Endothelial cell of umbilical vein (primary cell): ENCODE results near the gene CAMK2N2. TPM values are rescaled to one million over a fixed set of nuclear protein-coding genes. Genes with fewer than 3 reads are reported as not detected.

Experiments used
- BruUV-seq: library from RNA; stranded (reverse); fragments of 400-500 nt; replicated peaks from 2 replicates; lab custom pipeline; 2021; lab: Mats Ljungman, UMichigan
- CTCF ChIA-PET: fragments of 300-600, 350-600 bp; sonication (Branson Sonifier 250); formaldehyde crosslinking; loops from one replicate; lab custom pipeline; 2021; ENCODE audit warnings: antibody characterized with exemption, inconsistent platforms; lab: Charles Lee
- POLR2A ChIA-PET: fragments of 300-600, 350-600 bp; sonication (Branson Sonifier 250); formaldehyde crosslinking; loops from one replicate; lab custom pipeline; 2021; ENCODE audit warnings: antibody characterized with exemption, inconsistent platforms; lab: Charles Lee
- DNase-seq: peaks from one replicate; pipeline ENCODE4 v3.0.0-alpha.2; 2011; ENCODE audit warnings: low read depth, low spot score
- FAIRE-seq: peaks from 2 replicates; lab custom pipeline; 2011; peaks lifted over from hg19 to GRCh38; lab: Jason Lieb, UNC
- H2AFZ ChIP-seq: 2 replicates; pipeline ENCODE4 v1.6.0; 2012; ENCODE audit warnings: low read depth, low read length, control low read depth, inconsistent platforms
- H3K27ac ChIP-seq: 2 replicates; pipeline ENCODE4 v1.5.1; 2011; ENCODE audit warnings: low read depth, mild to moderate bottlenecking, control low read depth, low read length, moderate library complexity; ENCODE audit not compliant: insufficient read depth
- H3K27me3 ChIP-seq, 2 experiments: 2 replicates each; pipeline versions ENCODE4 v1.6.0 to v1.6.1; 2011; ENCODE audit warnings: low read length in 2 of 2, mixed read lengths in 1 of 2; ENCODE audit not compliant: control insufficient read depth in 2 of 2, insufficient read depth in 2 of 2
- H3K36me3 ChIP-seq, 2 experiments: 2 replicates in 1 of 2; 3 replicates in 1 of 2; pipeline ENCODE4 v1.5.1; 2011; ENCODE audit warnings: low read length in 2 of 2, mild to moderate bottlenecking in 1 of 2, moderate library complexity in 1 of 2; ENCODE audit not compliant: control insufficient read depth in 2 of 2, insufficient read depth in 2 of 2; ENCODE audit errors: extremely low read depth in 1 of 2
- H3K4me1 ChIP-seq: 3 replicates; pipeline ENCODE4 v1.5.1; 2011; ENCODE audit warnings: mild to moderate bottlenecking, low read length; ENCODE audit not compliant: control insufficient read depth, insufficient read depth; ENCODE audit errors: extremely low read depth
- H3K4me2 ChIP-seq: 2 replicates; pipeline ENCODE4 v1.6.1; 2011; ENCODE audit warnings: low read length, control low read depth, mixed read lengths; ENCODE audit not compliant: insufficient read depth
- H3K4me3 ChIP-seq, 3 experiments: fragments of 200-600 bp in 1 of 3; sonication (generic), shearing (Covaris generic) in 1 of 3; replicated peaks in 1 of 3; 2 replicates each; pipeline ENCODE4 v1.5.1; 2011 to 2016; ENCODE audit warnings: control low read depth in 3 of 3, low read length in 3 of 3, mild to moderate bottlenecking in 2 of 3, inconsistent platforms in 1 of 3, low read depth in 1 of 3, moderate library complexity in 1 of 3; ENCODE audit not compliant: insufficient read depth in 1 of 3
- H3K79me2 ChIP-seq: 2 replicates; pipeline ENCODE4 v1.6.0; 2012; ENCODE audit warnings: low read length, inconsistent platforms; ENCODE audit not compliant: control insufficient read depth, insufficient read depth
- H3K9ac ChIP-seq: replicated peaks from 2 replicates; pipeline ENCODE3; 2011; ENCODE audit warnings: low read length, control low read depth; ENCODE audit not compliant: insufficient read depth; ENCODE audit errors: extremely low read depth
- H3K9me1 ChIP-seq: replicated peaks from 3 replicates; pipeline ENCODE4 v1.6.0; 2011; ENCODE audit warnings: mild to moderate bottlenecking, low read length; ENCODE audit not compliant: control insufficient read depth, insufficient read depth; ENCODE audit errors: extremely low read depth
- H3K9me3 ChIP-seq: replicated peaks from 2 replicates; pipeline ENCODE4 v1.5.1; 2012; ENCODE audit warnings: low read length, inconsistent platforms; ENCODE audit not compliant: control insufficient read depth, insufficient read depth
- H4K20me1 ChIP-seq: replicated peaks from 2 replicates; pipeline ENCODE3; 2011; ENCODE audit warnings: mild to moderate bottlenecking, low read length; ENCODE audit not compliant: control insufficient read depth, insufficient read depth; ENCODE audit errors: extremely low read depth
- CTCF ChIP-seq, 2 donors: IDR thresholded peaks; 1 replicate in 1 of 2; 2 replicates in 1 of 2; pipeline ENCODE4 v1.5.1; 2011; ENCODE audit warnings: low read length in 2 of 2, mild to moderate bottlenecking in 2 of 2, moderate library complexity in 2 of 2, control low read depth in 1 of 2, inconsistent platforms in 1 of 2, low read depth in 1 of 2; ENCODE audit not compliant: insufficient read depth in 1 of 2; ENCODE audit errors: extremely low read depth in 1 of 2
- EZH2 ChIP-seq: IDR thresholded peaks from 2 replicates; pipeline ENCODE4 v1.6.1; 2012; ENCODE audit warnings: borderline replicate concordance, low read depth, mild to moderate bottlenecking, moderate library complexity, low read length, inconsistent platforms; ENCODE audit not compliant: severe bottlenecking
- FOS ChIP-seq: IDR thresholded peaks from 2 replicates; pipeline ENCODE4 v1.6.1; 2011; ENCODE audit warnings: mild to moderate bottlenecking, low read length, moderate library complexity, borderline replicate concordance; ENCODE audit not compliant: insufficient read depth
- GATA2 ChIP-seq: IDR thresholded peaks from 2 replicates; pipeline ENCODE4 v1.7.0; 2011; ENCODE audit warnings: low read depth, mild to moderate bottlenecking, moderate library complexity, mixed read lengths, low read length; ENCODE audit not compliant: insufficient read length, insufficient read depth
- JUN ChIP-seq: IDR thresholded peaks from 2 replicates; pipeline ENCODE4 v1.6.1; 2011; ENCODE audit warnings: borderline replicate concordance, low read depth; ENCODE audit not compliant: insufficient read length, insufficient read depth
- MAX ChIP-seq: IDR thresholded peaks from 2 replicates; pipeline ENCODE4 v1.6.1; 2011; ENCODE audit not compliant: insufficient read depth, insufficient read length
- MYC ChIP-seq: IDR thresholded peaks from one replicate; pipeline ENCODE4 v1.6.1; 2011; ENCODE audit warnings: mild to moderate bottlenecking, low read depth, low read length
- POLR2A ChIP-seq: IDR thresholded peaks from 2 replicates; pipeline ENCODE4 v1.6.1; 2012; ENCODE audit warnings: low read depth, mild to moderate bottlenecking, control low read depth, low read length
- POLR2AphosphoS5 ChIP-seq: IDR thresholded peaks from 2 replicates; pipeline ENCODE4 v1.6.1; 2012; ENCODE audit warnings: low read depth, mild to moderate bottlenecking, control low read depth, low read length, moderate library complexity; ENCODE audit not compliant: insufficient read depth
- dilution Hi-C: fragments of 300-500 bp; cut with MboI; formaldehyde crosslinking; loops from one replicate; pipeline ENCODE4 v1.15.0; 2019; ENCODE audit warnings: low sequenced_read_pairs; ENCODE audit not compliant: extremely low pct_ligation_motif_present
- intact Hi-C: fragments of 100-400 bp; cut with micrococcal nuclease; formaldehyde crosslinking; loops from one replicate; pipeline ENCODE4 v1.10.0; 2022
- polyA plus RNA-seq, 4 experiments: library from polyadenylated mRNA; depleted of rRNA in 3 of 4; stranded (reverse) in 3 of 4; unstranded in 1 of 4; fragments of >200 nt; gene quantifications; 2 replicates each; pipeline versions ENCODE4 v1.2.1 to v1.2.3, GENCODE V29; 2011 to 2012; ENCODE audit warnings: missing spikeins in 1 of 4
- total RNA-seq: library from RNA; stranded (reverse); gene quantifications from 2 replicates; pipeline ENCODE4 v1.2.3, GENCODE V29; 2021

Gene CAMK2N2
- total and polyA plus RNA-seq, 2 donors (not counting 3 experiments of a cell fraction or from before 2014, with no cell fraction given), result 0.11 TPM; not detected in 1

- DNase-seq, result no peak
- intact Hi-C loops, result no loop called here
- Histone ChIP-seq H3K4me3 (no peak overlapping the region), H3K27ac (no peak overlapping the region), H3K36me3 (peaks cover 42 to 51% of the 10 kb centered on the region in 2 experiments), H4K20me1 (no peaks in the 10 kb centered on the region), H2AFZ (no peak overlapping the region), H3K4me2 (no peak overlapping the region), H3K9me3 (no peaks in the 10 kb centered on the region), H3K27me3 (no peaks in the 10 kb centered on the region), H3K79me2 (peaks cover 31% of the 10 kb centered on the region), H3K4me1 (no peaks in the 10 kb centered on the region), H3K9ac (no peak overlapping the region), H3K9me1 (no peaks in the 10 kb centered on the region)
- TF ChIP-seq EZH2 (no peak), FOS (no peak), GATA2 (no peak), POLR2AphosphoS5 (no peak), MAX (no peak), JUN (no peak), POLR2A (no peak), MYC (no peak), CTCF (IDR thresholded peaks at IDR 0.05; ENCODE audit: extremely low read depth in 1 of 2, insufficient read depth in 1 of 2, low read depth in 1 of 2, low read length in 2 of 2) (no peak)
- BruUV-seq, result no TSS peak
- no peak for FAIRE-seq
- POLR2A ChIA-PET, result no interaction called here
- dilution Hi-C loops, result no loop called here
- CTCF ChIA-PET, result interaction anchor here (0.7 to 2.3 kb wide), 6 partner anchors 14 to 238 kb away, joined by 3 to 10 read pairs (median 4); partner anchors contain the start of gene FAM131A
Observed at GRCh38 chr3:184306341-184306972, 45.1 kb upstream of the CAMK2N2 start.
